NCI-H2081 treated with DMSO at 0.1 percent for 48 hours (cell line): Measurements from ENCODE around the gene FTCD.
"Not testable (repeated sequence)": the region's sequence is repeated elsewhere in the genome, so short reads cannot be mapped to it uniquely, and the experiment has no call there.

Experiments
- DNase-seq: peaks from one replicate; lab custom pipeline; 2025; lab: John Stamatoyannopoulos, UW

The FTCD gene

DNA sequence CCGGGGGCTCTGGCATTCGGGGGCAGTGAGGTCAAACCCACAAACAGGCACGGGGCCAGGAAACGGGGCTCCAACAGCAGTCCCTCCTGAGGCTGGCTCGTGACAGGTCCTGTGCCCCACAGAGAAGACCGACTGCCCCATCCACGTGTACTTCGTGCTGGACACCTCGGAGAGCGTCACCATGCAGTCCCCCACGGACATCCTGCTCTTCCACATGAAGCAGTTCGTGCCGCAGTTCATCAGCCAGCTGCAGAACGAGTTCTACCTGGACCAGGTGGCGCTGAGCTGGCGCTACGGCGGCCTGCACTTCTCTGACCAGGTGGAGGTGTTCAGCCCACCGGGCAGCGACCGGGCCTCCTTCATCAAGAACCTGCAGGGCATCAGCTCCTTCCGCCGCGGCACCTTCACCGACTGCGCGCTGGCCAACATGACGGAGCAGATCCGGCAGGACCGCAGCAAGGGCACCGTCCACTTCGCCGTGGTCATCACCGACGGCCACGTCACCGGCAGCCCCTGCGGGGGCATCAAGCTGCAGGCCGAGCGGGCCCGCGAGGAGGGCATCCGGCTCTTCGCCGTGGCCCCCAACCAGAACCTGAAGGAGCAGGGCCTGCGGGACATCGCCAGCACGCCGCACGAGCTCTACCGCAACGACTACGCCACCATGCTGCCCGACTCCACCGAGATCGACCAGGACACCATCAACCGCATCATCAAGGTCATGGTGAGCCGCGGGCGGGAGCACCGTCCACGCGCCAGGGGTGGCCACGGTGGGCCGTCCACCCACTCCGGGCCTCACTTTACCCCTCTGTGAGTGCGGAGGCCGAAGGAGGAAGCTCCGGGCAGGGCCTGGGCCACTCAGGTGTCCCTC, 43.3 kb downstream of the FTCD start:
- DNase-seq, result no peak

DNA sequence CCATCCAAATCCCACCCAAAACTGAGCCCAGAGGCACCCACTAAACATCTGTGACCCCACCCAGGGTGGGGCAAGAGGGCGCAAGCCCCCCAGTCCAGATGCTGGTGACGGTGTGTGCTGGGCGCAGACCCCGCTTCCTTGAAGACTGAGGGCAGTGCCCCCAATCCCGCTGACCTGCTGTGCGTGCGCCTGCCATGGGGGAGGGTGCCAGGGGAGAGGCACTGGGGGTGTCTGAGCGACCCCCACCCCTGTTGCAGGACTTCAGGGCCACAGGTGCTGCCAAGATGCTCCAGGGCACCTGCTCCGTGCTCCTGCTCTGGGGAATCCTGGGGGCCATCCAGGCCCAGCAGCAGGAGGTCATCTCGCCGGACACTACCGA, 44.2 kb downstream of the FTCD start:
- no peak for DNase-seq

DNA sequence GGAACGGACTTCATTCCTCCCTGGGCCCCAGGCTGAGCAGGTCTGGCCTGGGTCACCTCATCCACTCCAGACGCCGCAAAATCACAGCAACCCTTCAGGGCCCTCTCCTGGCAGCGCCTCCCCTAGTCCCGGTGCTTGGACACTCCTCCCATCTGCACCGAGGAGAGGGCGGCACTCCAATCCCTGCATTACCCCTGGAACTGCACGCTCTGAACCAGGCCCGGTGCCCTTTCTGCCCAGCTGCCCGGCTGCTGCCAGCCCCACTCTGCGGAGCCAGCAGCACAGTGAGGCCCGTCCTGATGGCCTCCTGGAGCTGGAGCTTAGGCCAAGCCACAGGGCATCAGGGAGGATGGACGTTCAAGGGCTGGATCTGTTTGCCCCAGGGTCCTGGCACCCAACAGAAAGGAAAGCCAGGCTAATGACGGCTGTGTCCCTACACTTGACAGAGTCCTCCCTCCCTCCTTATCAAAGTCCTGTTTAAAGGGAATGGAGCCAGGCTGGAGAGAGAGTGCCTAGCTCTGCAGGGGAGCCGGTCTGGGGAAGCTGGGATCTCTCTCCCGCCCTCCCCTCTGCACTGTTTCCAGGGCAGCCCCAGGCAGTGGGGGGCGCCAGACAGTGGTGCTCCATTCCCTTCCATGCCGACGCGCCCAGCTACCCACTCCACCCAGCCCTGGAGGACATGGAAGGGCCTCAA, 44.7 kb downstream of the FTCD start:
- DNase-seq, result no peak

DNA sequence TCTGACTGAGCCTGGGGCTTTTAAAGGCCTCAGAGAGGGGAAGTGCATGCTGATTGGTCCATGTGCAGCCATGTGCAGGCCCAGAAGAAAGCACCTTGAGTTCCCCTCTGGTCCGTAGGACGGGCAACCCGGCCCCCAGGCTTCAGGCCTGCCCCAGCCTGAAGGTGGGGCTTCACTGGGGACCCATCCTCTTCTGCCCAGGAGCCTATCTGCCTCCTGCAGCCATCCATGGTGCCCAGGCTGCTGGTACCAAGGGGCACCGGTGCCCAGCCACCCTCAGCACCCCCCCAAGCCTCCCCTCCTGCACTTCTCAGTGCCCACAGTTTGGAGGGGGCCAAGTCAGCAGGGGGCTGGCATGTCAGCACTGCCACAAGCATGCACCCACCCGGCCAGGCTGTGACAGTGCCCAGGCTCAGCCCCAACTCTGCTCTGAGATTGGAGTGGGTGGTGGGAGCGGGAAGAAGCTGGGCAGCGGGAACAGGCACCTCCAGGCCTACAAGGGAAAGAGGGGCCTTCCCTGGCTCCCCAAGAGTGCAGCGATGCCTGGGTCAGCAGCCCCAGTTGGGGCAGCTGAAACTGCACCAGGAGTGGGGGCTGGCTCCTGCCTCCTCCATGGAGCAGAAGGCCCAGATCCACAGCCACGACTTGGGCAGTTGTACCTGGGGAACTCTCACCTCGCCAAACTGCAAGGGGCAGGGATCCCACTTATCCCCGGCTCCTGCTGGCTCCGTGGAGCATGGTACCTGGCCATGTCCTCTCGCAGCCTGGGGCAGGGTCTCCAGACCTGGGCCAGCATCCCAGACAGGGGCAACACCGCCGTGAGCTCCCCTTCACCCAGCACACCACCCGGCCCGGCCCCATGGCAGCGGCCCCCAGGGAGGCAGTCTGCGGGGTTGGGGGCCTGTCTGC, 45.8 kb downstream of the FTCD start:
- DNase-seq, result no peak

DNA sequence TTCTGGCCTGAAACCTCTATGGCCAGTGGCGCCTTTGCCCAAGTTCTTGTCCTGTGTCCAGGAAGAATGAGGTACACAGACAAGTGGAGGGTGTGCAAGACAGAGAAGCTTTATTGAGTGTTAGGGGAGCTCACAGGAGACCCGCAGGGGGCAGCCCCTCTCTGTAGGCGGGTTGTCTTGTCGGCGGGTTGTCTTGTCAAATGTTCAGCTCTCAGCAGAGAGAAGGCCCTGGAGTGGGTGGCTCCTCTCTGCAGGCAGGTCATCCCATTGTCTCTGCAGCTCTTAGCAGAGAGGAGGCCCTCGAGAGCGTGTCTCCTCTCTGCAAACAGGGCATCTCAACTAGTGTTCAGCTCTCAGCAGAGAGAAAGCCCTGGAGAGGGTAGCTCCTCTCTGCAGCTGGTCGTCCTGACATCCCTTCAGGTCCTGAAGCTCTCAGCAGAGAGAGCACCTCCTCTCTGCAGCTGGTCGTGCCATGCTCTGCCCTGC, 46.5 kb downstream of the FTCD start:
- DNase-seq, result no peak

DNA sequence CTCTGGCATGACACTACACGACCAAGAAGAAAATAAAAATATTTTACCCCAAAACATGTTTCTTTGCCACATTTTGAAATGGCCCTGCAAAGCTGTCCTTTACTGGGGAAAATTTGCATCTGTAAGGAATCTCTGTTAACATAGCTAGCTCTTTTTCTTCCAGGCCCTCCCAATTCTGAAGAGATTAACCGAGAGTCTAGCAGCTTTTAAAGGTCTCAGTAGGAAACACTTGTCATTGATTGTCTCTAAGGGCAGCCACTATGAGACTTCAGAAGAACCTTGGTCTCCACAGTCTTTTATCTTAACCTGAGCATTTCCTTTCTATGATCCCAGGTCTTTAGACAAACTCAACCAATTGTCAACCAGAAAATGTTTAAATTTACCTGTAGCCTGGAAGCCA, 48.0 kb downstream of the FTCD start:
- not testable (repeated sequence) for DNase-seq

DNA sequence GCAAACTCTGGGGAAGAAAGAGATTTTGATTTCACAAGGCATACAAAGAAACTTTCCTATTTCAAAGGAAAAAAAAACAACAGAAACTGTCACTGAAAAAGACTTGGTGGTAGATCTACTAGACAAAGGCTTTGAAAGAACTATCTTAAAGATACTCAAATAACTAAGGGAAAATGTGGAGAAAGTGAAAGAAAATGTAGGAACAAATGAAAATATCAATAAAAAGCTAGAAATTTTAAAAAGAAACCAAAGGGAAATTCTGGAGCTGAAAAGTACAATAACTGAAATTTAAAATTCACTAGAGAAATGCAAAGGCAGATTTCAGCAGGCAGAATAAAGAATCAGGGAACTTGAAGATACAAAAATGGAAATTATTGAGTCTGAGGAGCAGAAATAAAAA, 51.3 kb downstream of the FTCD start:
- no peak for DNase-seq

DNA sequence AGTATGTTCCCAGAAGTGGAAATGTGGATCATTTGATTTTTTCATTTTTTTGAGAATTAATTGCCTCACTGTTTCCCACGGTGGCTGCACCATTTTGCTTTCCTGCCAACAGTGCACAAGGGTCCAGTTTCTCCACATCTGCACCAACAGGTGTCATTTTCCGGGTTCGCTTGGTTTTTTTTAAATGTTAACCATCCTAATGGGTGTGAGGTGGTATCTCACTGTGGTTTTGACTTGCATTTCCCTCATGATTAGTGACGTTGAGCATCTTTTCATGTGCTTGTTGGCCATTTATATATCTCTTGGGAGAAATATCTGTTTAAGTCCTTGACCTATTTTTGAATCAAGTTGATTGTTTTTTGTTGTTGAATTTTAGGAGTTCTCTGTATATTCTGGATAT, 54.5 kb downstream of the FTCD start:
- no peak for DNase-seq

DNA sequence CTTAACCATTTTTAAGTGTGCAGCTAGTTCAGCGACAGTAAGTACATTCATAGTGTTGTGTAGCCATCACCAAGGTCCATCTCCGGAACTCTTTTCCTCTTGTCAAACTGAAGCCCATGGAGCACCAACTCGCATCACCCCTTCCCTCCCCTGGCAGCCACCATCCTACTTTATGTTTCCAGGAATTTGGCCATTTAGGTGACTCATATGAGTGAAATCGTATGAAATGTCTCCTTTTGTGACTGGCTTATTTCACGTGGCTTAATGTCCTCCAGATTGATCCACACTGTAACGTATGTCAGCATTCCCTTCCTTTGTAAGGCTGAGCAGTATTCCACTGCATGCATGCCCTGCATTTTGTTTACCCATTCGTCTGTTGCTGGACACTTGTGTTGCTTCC, 55.0 kb downstream of the FTCD start:
- DNase-seq, result no peak

DNA sequence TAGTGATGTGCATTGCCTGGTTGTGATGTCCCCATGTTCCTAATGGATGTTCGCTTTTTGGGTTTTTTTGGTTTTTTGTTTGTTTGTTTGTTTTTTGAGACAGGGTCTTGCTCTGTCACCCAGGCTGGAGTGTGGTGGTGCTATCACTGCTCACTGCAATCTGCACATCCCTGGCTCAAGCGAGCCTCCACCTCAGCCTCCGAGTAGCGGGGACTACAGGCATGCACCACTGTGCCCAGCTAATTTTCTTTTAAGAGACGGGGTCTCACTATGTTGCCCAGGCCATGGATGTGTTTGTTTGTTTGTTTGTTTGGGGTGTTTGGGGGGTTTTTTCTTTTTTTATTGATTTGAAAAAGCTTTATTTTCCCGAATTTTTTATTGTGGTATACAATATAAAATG, 55.4 kb downstream of the FTCD start:
- DNase-seq, result no peak

DNA sequence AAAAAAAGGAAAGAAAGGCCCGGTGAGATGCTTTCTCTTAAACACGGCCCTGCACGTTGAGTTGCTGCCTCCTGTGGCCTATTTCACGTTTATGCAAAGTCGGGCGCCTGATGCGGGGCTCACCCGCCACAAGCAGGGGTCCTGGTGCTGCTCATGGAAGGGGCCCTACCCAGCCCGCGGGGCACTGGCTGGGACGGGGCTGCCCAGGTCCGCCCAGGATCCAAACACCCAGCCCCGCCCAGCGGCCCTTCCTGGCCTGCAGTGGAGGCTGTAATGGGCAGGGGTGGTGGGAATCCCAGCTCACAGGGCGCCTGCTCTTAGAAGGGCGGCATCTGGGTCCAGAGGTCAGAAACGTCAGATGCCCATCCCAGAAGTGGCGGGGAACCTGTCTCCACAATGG, 55.9 kb downstream of the FTCD start:
- DNase-seq, result no peak

DNA sequence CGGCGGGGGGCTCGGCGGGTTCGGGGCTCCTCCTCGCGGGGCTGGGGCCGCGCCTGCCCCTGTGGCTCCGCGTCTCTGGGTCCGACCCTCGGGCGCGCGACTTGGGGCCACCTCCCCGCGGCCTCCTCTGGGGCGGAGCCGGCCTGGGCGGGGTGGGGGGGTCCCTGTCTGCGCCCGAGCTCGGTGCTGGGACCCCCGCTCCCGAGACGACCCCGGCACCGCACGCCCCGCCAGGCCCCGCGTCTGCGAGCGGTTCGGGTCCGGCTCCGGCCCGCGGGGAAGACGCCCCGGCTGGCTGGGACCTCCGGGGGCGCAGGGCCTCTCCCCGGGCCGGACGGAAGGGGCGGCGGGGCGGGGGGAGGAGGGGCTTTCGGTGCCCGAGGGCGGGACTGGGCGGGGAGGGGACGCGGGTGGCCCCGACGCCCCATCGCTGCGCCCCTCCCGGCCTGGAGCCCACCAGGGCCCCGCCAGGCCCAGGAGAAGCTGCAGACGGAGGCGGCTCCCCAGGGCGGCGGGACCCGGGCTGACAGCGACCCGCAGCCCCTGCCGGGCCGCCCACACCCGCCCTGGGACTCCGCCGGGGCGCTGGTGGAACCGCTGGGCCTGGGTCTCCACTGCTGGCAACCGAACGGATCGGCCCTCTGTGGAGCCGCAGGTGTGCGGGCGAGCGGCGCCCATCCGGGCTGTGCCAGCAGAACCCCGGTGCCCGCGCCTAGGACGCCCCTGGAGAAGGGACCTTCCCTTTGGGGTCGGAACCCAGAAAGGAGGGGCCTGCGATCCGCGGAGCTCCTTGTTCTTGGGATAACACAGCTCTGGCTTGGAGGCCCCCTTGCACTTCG, 56.9 kb downstream of the FTCD start:
- no peak for DNase-seq

DNA sequence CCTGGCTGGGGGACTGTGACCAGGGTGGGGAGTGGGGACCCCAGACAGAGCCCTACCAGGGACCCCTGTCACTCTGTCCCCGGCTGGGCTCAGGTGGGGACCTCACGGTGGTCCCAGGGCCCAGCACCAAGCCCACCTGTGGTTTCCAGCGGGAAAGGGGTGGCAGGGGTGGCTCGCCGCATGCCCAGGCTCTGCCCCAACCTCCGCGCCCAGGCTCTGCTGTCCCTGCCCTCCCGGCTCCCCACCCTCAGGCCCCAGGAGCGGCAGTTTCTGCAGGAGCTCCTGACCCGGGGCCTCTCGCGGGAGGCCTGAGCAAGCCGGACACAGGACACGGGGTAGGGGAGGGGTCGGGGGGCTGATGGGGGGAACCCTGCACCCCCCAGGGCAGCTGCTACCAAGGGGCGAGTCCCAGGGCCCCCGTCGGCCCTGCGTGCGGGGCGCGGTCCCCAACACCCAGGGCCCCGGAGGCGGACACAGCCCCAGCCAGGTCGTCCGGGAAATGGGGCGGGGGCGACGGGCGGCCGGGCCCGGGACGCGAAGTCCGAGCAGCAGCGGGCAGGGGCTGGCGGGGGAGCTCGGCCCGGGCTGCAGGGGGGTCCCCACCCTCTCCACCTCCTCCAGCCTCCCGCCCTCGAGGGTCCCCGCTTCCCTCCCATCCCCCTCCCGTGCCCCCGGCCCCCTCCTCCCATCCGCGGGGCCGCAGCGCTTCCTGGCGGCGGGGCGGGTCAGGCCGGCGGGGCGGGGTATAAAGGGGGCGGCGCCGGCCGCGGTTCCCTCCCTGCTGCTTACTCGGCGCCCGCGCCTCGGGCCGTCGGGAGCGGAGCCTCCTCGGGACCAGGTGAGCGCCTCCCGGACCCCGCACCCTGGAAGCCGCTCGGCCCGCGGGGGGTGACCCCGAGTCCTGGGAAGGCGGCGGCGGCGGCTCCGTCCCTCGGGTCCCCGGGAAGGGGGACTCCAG, 57.8 kb downstream of the FTCD start, which contains the start of gene COL6A2:
Gene COL6A2, plus strand, starts transcription at position 777 of the 958 bp plus-strand sequence.
- no peak for DNase-seq

DNA sequence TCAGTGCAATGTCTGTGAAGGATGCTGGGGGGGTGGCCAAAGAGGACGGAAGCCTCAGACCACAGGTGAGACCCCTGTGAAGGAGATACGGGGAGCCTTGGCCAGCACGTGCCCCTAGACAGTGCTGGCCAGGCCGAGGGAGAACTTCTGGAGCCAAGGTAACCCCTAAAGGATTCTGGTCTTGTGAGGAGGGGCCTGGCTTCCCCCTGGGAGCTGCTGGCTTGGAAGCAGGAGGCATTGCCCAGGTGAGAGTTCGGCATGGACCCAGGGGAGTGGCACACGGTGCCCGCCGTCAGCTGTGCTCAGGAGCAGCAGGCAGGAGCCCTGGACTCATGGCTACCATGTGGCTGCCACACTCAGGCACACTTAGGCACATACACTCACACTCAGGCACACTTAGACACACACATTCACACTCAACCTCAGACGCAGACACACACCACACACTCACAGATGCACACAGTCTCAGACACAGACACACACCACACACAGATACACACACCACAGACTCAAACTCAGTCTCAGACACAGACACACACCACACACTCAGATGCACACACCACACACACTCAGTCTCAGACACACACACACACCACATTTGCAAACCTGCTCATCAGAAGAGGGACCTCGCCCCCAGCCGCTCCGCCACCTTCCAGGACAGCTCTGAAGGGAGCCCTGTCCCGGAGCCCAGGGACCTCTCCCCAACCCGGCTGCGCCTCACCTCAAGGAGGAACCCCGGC, 58.6 kb downstream of the FTCD start:
- no peak for DNase-seq

DNA sequence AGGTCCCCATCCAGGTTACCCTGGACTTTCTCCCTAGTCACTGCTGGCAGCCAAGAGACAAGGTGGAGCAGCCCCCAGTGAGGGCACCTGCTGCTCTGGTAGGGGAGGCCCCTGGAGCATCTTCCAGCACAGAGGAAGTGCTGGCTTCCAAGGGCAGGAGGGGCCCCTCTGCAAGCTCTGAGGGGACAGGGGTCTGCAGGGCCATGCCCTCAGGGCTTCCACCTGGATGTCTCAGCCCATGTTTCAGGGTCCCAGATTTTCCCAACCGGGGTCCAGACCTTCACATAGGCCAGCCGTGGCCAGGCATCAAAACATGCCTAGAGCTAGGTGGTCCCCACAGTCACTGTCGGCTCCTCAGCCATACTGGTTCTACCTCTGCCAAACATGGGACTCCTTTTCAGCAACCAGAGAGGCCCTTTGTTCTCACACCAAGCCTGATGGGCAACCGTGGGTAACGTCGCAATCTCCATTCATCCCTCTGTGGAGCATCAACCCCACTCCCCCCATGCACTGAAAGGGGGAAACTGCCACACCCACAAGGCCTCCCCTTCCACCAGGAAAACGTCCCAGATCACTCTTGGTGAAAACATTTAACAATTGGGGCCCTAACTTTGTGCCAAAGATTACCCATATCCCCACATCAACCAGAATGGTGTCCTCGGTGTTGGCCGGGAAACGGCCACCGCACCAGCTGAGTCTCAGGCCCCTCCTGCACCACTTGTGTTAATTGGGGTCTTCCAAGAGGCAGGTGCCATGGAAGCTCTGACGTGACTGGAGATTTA, 59.4 kb downstream of the FTCD start:
- no peak for DNase-seq

DNA sequence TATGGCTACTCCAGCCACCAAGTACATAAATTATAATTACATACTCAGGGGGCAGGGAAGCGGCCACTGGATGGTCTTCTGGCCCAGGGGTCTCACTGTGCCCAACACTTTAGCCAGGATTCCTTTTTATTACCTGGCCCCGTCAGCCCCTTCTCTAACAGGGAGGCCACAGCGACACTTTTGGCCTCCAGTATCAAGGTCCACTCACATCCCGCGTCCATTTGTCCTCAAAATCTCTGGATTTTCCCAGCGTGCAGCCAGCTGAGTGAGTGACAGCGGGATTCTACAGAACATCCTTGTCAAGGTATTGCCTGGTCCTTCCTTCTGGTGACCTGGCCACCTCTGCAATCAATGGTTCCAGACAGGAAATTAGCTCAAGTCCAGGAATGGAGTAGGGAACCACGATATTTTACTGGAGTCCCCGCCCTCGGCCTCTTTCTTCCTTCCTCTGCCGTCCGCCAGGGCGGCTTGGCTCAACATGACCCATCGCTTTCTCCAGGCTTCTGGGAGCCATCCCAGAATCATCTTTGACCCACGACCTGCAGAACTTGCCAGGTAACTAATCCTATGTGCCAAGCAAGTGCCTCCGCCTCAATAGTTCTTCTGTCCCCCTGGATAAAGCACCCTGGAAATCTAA, 60.2 kb downstream of the FTCD start:
- no peak for DNase-seq

DNA sequence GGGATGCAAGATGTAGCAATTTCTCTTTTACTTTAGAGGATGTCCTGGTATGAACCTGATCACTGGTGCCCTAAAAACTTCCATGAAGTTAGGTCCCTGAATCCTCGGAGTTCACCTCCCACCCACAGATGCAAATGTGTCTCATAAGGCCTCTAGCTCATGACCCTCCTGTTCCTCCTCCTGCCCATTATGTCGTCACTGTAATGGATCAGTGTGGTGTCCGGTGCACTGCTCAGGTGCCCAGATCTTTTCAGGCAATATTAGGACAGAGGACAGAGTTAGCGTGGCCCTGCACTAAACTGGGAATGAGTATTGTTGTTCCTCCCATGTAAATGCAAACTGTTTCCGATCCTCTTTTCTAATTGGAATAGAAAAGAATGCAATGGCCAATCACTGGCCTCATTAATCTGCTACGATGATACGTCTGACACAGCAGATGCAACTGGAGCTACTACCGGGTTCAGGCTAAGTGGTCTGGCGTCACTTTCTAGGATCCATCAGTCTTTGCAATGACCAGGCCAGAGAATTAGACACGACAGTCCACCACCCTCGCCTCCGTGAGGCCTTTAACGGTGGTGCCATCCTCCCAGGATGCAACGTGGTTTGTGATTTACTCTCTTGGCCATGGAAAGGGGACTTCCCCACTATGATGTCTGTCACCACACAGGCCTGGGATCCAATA, 60.8 kb downstream of the FTCD start:
- no peak for DNase-seq
